Peyer's patch (tissue), 4 donors: ENCODE data around the gene GGPS1.

Source experiments
- CTCF ChIP-seq, 6 experiments: fragments of 450-650 bp in 4 of 6; fragments of 200-600 bp in 2 of 6; sonication (generic) in 1 of 6; IDR thresholded peaks; one replicate each; pipeline ENCODE4 v1.5.1; 2017 to 2019; ENCODE audit warnings: antibody characterized with exemption in 6 of 6, mild to moderate bottlenecking in 3 of 6, moderate library complexity in 1 of 6
- POLR2A ChIP-seq, 2 donors: fragments of 450-650 bp; IDR thresholded peaks; one replicate each; pipeline ENCODE4 v1.5.1; 2017; ENCODE audit warnings: antibody characterized with exemption in 2 of 2, mild to moderate bottlenecking in 2 of 2, moderate library complexity in 2 of 2

DNA sequence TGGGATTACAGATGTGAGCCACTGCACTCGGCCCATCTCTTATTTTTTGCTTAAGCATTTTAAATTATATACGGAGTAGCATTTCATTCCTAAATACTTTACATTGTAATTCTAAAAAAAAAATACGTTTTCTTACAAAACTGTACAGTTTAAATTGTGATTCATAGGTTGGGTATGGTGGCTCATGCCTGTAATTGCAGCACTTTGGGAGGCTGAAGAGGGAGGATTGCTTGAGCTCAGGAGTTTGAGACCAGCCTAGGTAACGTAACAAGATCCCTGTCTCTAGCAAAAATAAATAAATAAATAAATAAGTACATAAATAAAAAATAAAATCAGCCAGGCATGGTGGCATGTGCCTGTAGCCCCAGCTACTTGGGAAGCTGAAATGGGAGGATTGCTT lies 63.5 kb downstream of the GGPS1 start:
- TF ChIP-seq CTCF (IDR thresholded peaks at IDR 0.05) (no peak), POLR2A (IDR thresholded peaks at IDR 0.05) (no peak)
